ENCODE data around the gene MIGA2.

GRCh38 chr9:129080601-129081387 lies 44.4 kb downstream of the MIGA2 start, which contains the start of gene DOLPP1:
- TF ChIP-seq CTCF (IDR thresholded peaks at IDR 0.05): peak in 3 of 6 experiments; percentile 8 to 10 (median 9)
- TF ChIP-seq POLR2A (IDR thresholded peaks at IDR 0.05): peak in 3 of 4 donors; percentile 51 to 77 (median 61)

All from esophagus squamous epithelium (tissue), 4 donors.